Measurements from ENCODE around the gene DBET.
A peak's percentile ranks its signal among the peaks of the same experiment; 100 is the strongest.
"Not testable (repeated sequence)": the region's sequence is repeated elsewhere in the genome, so short reads cannot be mapped to it uniquely, and the experiment has no call there.

Gene DBET

DNA sequence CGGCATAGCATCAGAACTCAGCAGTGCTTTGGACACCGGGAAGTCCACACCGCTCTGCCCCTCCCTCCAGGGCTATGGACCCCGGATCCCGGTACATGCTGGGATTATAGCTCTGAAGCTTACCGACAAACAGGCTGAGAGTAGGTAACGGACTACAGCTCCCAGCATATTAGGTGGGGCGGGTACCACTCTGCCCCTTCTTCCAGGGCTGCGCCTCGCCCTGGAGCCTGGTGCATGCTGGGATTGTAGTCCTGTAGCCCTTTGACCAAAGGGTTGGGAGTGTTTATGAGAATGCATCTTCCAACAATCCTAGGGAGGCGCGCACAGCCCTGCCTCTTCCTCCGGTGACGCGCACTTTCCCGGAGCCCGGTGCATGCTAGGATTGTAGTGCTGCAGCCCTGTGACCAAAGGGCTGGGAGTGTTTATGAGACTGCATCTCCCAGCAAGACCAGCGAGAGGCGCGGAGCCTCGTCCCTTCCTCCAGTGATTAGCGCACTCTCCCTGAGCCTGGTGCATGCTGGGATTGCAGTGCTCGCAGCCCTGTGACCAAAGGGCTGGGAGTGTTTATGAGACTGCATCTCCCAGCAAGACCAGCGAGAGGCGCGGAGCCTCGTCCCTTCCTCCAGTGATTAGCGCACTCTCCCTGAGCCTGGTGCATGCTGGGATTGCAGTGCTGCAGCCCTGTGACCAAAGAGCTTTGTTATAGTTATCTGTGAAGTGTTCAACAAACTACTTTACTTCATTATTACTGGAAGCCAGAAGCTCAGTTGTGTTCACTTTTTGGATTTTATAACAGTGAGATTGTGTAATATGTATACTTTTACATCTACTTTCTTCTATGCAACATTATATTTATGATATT is 14.7 kb upstream of the DBET start:
- DNase-seq (ENCODE audit: low spot score): not testable (repeated sequence)

DNA sequence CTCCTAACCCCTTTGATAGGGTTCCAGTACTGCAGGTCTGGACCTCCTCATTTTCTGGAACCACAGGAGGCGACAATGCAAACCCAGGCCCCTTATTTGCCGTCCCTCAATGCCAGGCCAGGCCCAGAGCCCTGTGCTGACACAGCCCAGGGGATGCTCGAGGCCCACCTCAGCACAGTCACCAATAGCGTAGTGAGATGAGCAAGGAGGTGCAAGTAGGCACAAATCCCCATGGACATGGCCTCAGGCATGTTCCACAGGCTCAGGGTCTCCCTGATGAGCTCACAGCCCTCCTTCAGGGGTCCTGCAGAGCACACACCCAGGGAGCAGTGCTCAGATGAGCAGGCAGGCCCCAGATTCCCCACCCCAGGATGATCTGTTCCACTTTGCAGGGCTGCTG is 5.3 kb upstream of the DBET start:
- not testable (repeated sequence) for DNase-seq (ENCODE audit: low spot score)

DNA sequence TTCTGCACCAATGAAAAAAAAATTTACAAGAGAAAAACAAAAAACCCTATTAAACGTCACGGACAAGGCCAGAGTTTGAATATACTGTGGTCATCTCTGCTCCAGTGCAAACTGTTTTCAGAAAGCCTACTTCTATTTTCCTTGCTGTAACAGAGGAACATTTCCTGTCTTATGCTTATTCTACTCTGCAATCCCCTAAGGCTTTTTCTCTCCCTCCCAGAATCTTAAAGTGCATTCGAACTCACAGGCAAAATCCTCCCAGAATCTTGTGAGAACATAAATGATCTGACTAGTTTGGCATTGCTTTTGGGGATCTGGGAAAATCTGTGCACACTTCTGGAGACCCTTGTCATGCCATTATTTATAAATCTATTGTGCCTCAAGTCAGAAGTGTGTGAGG is 503 bp downstream of the DBET start:
- DNase-seq (ENCODE audit: low spot score): not testable (repeated sequence)

DNA sequence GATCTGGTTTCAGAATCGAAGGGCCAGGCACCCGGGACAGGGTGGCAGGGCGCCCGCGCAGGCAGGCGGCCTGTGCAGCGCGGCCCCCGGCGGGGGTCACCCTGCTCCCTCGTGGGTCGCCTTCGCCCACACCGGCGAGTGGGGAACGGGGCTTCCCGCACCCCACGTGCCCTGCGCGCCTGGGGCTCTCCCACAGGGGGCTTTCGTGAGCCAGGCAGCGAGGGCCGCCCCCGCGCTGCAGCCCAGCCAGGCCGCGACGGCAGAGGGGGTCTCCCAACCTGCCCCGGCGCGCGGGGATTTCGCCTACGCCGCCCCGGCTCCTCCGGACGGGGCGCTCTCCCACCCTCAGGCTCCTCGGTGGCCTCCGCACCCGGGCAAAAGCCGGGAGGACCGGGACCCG is 4.0 kb downstream of the DBET start:
- not testable (repeated sequence) for DNase-seq (ENCODE audit: low spot score)

DNA sequence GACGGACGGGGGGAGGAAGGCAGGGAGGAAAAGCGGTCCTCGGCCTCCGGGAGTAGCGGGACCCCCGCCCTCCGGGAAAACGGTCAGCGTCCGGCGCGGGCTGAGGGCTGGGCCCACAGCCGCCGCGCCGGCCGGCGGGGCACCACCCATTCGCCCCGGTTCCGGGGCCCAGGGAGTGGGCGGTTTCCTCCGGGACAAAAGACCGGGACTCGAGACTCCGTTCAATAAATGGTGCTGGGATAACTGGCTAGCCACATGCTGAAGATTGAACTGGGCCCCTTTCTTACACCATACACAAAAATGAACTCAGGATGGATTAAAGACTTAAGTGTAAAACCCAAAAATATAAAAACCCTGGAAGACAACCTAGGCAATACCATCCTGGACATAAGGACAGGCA is 28.8 kb downstream of the DBET start:
- not testable (repeated sequence) for DNase-seq (ENCODE audit: low spot score)

DNA sequence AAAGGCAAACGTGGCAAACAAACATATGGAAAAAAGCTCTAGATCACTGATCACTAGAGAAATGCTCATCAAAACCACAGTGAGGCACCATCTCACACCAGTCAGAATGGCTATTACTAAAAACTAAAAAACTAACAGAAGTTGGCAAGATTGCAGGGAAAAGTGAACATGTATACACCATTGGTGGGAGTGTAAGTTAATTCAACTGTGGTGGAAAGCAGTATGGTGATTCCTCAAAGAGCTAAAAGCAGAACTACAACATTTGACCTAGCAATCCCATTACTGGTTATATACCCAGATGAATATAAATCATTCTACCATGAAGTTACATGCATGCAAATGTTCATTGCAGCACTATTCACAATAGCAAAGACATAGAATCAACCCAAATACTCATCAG is 29.7 kb downstream of the DBET start:
- not testable (repeated sequence) for DNase-seq (ENCODE audit: low spot score)

DNA sequence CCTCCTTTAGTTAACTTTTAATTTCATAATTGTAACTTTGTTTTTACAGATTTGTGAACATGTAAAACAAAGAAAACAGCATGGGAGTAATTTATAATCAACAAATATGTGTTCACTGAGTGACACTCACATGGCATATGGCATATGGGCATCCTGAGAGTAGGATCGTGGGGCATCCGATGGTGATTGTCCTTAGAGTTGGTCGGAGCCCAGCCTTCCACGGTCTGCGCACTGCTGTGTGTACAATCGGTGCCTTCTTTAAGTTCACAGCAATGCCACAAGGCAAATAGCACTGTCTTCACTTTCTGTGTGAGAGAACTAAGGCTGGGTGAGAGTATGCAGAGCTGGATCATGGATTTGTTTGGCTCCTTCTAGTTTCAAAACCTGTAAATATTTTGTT is 31.0 kb downstream of the DBET start:
- DNase-seq (ENCODE audit: low spot score): not testable (repeated sequence)

DNA sequence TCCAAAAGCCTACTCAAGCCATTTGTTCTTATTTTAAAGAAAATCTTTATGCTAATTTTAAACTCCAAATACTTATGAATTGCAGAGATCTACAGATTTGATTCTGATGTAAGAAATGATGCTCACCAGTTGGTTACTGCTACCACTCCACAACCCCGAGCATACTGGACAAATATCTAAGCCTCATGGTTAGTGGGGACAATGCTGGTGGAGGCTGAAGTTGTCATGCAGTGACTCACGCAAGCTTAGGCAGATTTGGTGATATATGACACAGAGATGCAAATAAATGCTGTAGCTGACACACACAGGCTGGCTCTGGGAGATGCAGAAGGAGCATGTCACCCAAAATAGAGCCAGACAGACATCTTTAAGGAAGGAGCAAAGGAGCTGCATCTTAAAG is 35.3 kb downstream of the DBET start:
- DNase-seq (ENCODE audit: low spot score): not testable (repeated sequence)

DNA sequence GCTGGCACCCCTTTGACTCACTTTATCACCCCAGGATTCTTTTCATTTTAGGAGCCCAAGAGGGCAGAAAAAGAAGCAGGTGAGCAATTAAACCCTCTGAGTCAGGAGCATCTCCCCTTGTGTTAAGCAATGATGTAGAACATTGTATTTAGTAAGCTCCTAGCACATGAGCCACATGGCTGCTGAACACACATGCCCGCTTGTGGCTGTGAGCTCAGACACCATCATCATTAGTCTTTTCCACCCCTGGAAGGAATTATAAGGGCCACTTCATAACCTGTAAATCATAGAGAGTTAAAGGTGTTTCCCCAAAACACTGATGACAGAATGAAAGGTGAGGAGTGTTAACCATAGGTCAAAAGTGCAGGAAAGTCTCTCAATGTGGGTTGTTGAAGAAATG is 37.2 kb downstream of the DBET start:
- not testable (repeated sequence) for DNase-seq (ENCODE audit: low spot score)

DNA sequence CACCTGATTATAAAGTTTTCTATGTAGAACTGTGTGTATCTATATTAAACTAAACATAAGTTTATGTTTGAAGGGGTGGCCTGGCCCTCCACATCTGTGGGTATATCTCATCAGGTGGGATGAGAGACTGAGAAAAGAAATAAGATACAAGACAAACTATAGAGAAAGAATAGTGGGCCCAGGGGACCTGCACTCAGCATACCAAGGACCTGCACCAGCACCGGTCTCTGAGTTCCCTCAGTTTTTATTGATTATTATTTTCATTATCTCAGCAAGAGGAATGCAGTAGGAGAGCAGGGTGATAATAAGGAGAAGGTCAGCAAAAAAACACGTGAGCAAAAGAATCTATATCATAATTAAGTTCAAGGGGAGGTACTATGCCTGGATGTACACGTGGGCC is 41.9 kb downstream of the DBET start:
- peak; percentile 25 for DNase-seq (ENCODE audit: low spot score)

DNA sequence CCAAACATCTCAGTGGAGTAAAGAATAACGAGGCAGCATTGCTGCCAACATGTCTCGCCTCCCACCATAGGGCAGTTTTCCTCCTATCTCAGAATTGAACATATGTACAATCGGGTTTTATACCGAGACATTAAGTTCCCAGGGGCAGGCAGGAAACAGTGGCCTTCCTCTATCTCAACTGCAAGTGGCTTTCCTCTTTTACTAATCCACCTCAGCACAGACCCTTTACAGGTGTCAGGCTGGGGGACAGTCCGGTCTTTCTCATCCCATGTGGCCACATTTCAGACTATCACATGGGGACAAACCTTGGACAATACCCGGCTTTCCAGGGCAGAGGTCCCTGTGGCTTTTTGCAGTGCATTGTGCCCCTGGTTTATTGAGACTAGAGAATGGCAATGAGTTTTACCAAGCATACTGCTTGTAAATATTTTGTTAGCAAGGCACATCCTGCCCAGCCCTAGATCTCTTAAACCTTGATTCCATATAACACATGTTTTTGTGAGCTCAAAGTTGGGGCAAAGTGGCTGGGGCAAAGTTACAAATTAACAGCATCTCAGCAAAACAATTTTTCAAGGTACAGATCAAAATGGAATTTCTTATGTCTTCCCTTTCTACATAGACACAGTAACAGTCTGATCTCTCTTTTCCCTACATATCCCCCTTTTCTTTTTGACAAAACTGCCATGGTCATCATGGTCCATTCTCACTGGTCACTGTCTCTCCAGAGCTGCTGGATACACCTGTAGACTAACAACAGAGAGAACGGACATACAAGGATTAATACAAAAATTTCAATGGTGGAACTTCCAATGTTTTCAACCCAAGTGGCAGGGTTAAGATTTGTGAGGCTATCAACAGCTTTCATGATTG is 42.5 kb downstream of the DBET start:
- DNase-seq (ENCODE audit: low spot score): peak; percentile 36

DNA sequence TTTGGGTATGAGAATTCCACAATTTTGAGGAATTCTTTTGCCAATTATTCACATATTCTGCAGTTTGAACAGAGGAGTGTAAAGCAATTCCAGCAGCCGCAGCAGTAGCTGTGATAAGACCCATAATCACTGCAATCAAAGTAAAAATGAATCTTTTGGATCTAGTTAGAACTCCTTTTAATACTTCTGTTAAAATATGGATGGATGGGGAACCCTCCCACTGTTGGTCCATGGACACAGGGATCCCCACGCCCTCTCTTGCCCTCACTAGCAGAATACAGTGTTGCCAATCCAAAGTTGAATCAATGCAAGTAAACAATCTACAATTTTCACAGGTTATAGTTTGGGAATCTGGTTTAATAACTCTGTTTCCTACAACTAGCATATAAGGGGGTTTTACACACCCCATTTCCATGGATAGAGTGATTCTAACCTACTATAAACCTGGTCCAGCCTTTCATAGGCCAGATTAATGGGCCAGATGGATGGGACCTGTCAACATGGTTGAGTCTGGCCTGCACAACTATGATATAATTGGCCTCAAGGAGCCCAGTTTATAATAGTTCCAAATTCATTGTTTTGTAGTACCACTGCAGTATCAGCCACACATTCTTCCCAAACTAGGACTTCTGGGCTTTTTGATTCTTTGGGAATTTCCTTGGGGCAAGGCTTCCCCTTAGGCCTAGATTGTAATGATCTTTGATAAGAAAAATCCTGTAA is 43.6 kb downstream of the DBET start:
- peak; percentile 33 for DNase-seq (ENCODE audit: low spot score)

DNA sequence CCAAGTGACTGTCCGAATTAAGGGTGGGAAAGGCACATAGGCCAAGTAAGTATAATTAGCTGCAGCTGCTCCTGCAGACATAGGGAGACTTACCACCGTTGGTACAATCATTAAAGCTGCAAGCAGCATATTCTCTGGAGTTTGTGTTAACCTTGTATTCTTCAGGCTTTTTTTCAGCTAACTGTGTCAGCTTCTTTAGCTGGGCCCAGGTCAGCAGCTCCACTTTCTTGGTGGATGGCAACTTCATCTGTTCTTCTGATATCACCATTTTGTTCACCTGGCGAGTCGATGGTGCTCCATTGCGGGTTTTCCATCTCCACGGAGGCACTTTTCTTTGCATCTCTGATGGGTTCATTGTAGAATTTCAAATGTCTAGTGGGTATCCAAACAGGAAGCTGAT is 44.5 kb downstream of the DBET start:
- peak; percentile 28 for DNase-seq (ENCODE audit: low spot score)

DNA sequence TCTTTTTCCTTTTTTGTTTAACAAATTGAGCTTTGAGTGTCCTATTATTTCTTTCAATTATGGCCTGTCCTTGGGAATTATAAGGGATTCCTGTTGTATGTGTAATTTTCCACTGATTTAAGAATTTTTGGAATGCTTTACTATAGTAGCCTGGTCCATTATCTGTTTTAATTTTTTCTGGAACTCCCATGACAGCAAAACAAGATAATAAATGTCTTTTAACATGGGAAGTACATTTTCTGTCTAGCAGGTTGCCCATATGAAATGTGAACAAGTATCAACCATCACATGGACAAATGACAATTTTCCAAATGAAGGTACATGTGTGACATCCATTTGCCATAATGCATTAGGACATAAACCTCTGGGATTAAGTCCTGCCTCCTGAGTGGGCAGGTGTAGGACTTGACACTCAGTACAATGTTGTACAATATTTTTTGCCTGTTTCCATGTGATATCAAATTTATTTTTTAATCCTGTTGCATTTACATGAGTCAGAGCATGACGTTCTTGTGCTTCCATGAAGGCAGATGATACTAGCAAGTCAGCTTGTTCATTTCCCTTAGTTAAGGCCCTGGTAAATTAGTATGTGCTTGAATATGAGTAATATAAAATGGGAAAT is 45.2 kb downstream of the DBET start:
- DNase-seq (ENCODE audit: low spot score): peak; percentile 16

DNA sequence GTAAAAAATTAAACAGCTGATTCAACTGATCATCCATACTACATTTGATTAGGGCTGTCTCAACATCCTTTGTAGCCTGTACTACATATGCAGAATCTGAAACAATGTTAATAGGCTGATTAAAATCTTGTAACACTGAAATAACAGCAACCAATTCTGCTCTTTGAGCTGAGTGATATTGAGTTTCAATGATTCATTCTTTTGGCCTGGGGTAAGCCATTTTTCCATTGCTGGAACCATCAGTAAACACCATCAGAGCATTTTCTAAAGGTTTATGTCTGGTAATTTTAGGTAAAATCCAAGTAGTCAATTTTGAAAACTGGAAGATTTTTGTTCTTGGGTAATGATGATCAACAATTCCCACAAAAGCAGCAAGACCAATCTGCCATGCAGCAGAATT is 45.7 kb downstream of the DBET start:
- DNase-seq (ENCODE audit: low spot score): not testable (repeated sequence)

DNA sequence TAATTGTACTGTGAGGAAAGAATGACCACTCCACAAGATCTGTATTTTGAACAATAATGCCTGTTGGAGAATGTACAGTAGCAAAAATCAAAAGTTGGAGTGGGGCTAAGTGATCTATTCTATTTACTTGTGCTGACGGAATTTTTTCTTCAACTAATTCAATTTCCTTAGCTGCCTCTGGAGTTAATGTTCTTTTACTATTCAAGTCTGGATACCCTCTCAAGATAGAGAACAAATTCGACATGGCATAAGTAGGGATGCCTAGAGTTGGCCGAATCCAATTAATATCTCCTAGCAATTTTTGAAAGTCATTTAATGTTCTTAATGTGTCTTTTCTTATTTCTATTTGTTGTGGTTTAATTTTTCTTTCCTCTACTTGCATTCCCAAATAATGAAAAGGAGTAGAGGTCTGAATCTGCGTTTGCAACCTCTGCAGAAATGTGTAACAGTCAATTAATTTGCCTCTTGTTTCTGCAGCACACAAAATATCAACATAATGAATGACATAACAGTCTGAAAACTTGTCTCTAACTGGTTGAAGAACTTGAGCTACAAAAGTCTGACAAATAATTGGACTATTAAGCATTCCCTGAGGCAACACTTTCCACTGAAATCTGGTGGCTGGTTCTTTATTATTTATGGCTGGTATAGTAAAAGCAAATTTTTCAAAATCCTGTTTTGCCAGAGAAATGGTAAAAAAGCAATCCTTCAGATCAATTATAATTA is 46.4 kb downstream of the DBET start:
- DNase-seq (ENCODE audit: low spot score): peak; percentile 3

DNA sequence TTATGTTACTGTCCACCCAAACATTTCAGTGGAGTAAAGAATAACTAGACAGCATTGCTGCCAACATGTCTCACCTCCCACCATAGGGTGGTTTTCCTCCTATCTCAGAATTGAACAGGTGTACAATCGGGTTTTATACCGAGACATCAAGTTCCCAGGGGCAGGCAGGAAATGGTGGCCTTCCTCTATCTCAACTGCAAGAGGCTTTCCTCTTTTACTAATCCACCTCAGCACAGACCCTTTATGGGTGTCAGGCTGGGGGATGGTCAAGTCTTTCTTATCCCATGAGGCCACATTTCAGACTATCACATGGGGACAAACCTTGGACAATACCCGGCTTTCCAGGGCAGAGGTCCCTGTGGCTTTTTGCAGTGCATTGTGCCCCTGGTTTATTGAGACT is 48.6 kb downstream of the DBET start:
- not testable (repeated sequence) for DNase-seq (ENCODE audit: low spot score)

DNA sequence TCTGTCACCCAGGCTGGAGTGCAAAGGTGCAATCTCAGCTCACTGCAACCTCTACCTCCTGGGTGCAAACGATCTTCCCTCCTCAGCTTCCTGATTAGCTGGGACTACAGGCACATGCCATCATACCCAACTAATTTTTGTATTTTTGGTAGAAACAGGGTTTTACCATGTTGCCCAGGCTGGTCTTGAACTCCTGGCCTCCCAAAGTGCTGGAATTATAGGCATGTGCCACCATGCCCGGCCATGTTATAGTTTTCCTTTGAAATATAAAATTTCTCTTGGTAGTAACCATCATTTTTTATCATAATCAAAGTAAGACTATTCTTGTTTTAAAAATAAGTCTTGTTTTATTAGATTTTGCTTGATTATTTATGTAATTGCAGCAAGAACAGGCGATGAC is 50.7 kb downstream of the DBET start:
- DNase-seq (ENCODE audit: low spot score): not testable (repeated sequence)
